AG04450 (cell line): ENCODE measurements around the gene TGFBR3L. TPM values are rescaled to one million over a fixed set of nuclear protein-coding genes. Genes with fewer than 3 reads are reported as not detected.
A peak's percentile ranks its signal among the peaks of the same experiment; 100 is the strongest.
"Not testable (repeated sequence)": the region's sequence is repeated elsewhere in the genome, so short reads cannot be mapped to it uniquely, and the experiment has no call there.

ENCODE experiments used
- CTCF ChIA-PET: fragments of 300-600, 350-600 bp; formaldehyde crosslinking; extraction: SDS; loops from one replicate; lab custom pipeline; 2022; ENCODE audit warnings: antibody characterized with exemption, inconsistent platforms; lab: Charles Lee
- POLR2A ChIA-PET: fragments of 350-600 bp; formaldehyde crosslinking; extraction: SDS; loops from one replicate; lab custom pipeline; 2021; ENCODE audit warnings: antibody characterized with exemption, inconsistent platforms; lab: Yijun Ruan, JAX
- DNase-seq: peaks from one replicate; pipeline ENCODE4 v3.0.0-alpha.2; 2011; ENCODE audit warnings: low read depth, low spot score
- H3K27ac ChIP-seq: one replicate; pipeline ENCODE4 v1.5.1; 2012; ENCODE audit warnings: low read depth, low read length, control low read depth
- H3K27me3 ChIP-seq: one replicate; pipeline ENCODE4 v1.6.0; 2012; ENCODE audit warnings: low read length; ENCODE audit not compliant: control insufficient read depth, insufficient read depth
- H3K4me3 ChIP-seq: 2 replicates; pipeline ENCODE4 v1.5.1; 2011; ENCODE audit warnings: mild to moderate bottlenecking, low read depth, low read length, control low read depth
- H3K9me3 ChIP-seq: 2 replicates; pipeline ENCODE4 v1.5.1; 2012; ENCODE audit warnings: low read length; ENCODE audit not compliant: control insufficient read depth, insufficient read depth
- polyA plus RNA-seq: library from polyadenylated mRNA; depleted of rRNA; stranded (reverse); fragments of >200 nt; gene quantifications from 2 replicates; pipeline ENCODE4 v1.2.3, GENCODE V29; 2011
- TF ChIP-seq, protein P1 (sequence below): IDR thresholded peaks from 2 replicates; pipeline ENCODE4 v1.5.1; 2011; ENCODE audit warnings: low read depth, low read length, control low read depth, inconsistent platforms

Gene TGFBR3L
- polyA plus RNA-seq, 1 experiment = not detected

DNA sequence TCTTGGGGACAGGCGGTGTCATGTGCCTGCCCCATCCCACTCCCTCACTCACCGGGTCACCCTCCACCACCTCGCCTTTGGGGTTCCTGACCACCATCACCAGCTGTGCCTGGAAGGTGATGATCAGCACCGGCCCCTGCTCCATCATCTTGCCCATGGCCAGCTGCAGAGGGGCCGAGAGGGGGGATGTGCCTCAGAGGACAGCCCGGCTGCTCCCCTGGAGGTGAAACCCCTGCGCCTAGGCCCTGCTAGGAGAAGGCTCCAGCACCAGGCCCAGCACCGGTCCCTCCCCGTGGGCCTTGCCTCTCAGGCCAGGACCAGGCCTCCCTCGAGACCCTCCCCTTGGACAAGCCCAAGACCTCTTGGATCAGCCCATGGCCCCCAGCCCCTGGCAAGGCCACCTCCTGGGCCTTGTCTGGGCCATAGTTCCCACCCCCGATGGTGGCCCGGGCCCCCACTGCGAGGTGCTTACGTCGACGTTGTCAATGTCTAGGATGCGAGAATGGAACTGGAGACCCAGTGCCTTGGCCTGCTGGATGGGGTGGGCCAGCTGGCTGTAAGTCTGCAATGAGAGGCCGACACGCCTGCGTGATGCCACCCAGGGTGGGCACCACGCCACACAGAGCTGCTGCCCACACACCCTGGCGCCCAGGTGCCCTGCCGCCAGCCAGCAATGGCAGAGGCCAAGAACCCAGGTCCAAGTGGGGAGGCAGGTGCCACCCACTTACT is 13.1 kb downstream of the TGFBR3L start:
- no peak for DNase-seq
- CTCF ChIA-PET = interaction anchor here (1.4 to 3.5 kb wide), 4 partner anchors 10 to 75 kb away, joined by 3 to 35 read pairs (median 6); partner anchors contain the start of gene TIMM44
- Histone ChIP-seq H3K27ac (peak overlapping the region; percentile 99), H3K27me3 (no peaks in the 10 kb centered on the region), H3K9me3 (no peaks in the 10 kb centered on the region), H3K4me3 (no peak overlapping the region)
- POLR2A ChIA-PET = interaction anchor here (0.6 to 1.8 kb wide), 2 partner anchors 10 to 17 kb away, joined by 3 to 4 read pairs; no protein-coding TSS in a partner anchor
- TF ChIP-seq, protein P1, sequence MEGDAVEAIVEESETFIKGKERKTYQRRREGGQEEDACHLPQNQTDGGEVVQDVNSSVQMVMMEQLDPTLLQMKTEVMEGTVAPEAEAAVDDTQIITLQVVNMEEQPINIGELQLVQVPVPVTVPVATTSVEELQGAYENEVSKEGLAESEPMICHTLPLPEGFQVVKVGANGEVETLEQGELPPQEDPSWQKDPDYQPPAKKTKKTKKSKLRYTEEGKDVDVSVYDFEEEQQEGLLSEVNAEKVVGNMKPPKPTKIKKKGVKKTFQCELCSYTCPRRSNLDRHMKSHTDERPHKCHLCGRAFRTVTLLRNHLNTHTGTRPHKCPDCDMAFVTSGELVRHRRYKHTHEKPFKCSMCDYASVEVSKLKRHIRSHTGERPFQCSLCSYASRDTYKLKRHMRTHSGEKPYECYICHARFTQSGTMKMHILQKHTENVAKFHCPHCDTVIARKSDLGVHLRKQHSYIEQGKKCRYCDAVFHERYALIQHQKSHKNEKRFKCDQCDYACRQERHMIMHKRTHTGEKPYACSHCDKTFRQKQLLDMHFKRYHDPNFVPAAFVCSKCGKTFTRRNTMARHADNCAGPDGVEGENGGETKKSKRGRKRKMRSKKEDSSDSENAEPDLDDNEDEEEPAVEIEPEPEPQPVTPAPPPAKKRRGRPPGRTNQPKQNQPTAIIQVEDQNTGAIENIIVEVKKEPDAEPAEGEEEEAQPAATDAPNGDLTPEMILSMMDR = no peak

DNA sequence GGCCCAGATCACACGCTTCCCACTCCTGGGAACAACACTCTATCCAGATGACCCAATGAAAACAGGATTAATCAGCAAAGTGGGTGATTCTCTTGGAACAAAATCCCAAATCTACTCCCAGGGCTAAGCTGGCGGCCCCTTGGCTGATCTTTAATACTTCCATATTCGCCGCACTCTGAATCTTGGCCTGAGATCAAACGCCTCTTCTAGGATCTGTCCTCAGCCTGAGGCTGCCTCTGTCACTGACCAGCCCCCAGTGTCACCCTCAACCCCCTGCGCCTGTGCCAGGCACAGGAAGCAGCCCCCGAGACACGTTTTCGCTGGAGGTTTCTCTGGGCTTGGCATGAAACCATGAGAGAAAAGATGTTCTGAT is 13.7 kb downstream of the TGFBR3L start:
- Histone ChIP-seq H3K9me3 (no peaks in the 10 kb centered on the region), H3K4me3 (peak overlapping the region; percentile 10; the same call in 1 of the 2 replicates), H3K27ac (peak overlapping the region; percentile 99), H3K27me3 (no peaks in the 10 kb centered on the region)
- no peak for DNase-seq
- ChIA-PET CTCF (interaction anchor here (0.6 to 3.5 kb wide), 5 partner anchors 10 to 76 kb away, joined by 3 to 35 read pairs (median 7); partner anchors contain the start of gene TIMM44), POLR2A (interaction anchor here (1.0 to 1.8 kb wide), 4 partner anchors 11 to 829 kb away, joined by 4 to 22 read pairs (median 4); partner anchors contain the start of genes MAP2K7 and TIMM44)
- TF ChIP-seq, protein P1 = no peak

DNA sequence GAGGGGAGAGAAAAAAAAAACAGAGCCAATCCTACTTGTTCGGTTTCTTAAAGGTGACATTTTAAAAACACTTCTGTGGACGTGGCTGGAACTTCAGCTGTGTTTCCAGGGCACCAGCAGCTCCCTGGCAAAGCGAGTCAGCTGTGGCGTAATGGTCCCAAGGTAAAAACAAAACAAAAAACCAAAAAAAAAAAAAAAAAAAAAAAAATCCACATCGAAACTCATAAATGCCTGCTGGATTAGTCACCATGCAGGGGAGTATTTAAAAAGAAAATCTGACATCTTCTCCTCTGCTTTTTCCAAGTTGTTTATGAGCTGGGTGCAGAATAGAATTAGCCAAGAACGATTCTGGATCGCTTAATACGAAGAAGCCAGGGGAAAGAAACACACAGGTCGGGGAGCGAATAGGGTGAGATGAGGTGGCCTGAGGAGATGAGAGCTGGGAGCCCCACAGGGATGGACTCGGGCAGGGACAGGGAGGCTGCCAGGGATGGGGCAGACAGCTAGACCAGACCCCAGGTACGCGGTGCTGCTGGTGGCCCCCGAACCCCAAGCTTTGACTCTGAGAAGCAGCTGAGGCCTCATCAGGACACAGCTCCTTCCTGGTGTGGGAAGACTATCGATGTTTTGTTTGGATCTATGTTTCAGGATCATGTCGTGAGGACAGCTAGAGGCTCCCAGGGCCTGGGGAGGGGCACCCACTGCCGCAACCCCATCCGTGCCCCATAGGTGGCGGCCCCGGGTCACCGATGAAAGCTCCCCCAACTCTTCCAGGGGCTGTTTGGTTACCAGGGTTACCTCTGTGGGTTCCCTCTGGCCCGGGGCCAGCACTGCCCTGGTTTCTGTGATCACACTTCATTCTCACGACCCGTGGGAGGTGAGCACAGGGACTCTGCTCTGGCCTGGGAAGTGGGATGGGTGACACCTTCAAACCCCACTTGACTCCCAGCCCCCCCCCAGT is 14.4 kb downstream of the TGFBR3L start:
- CTCF ChIA-PET = interaction anchor here (0.6 to 3.5 kb wide), 12 partner anchors 9 to 1697 kb away, joined by 3 to 35 read pairs (median 6); partner anchors contain the start of genes SNAPC2 and TIMM44
- peak; percentile 78 for DNase-seq
- no peaks in the 10 kb centered on the region for H3K27me3 ChIP-seq
- H3K9me3 ChIP-seq = no peaks in the 10 kb centered on the region; the same call in 1 of the 2 replicates
- POLR2A ChIA-PET = interaction anchor here (0.6 to 1.8 kb wide), 7 partner anchors 9 to 830 kb away, joined by 3 to 22 read pairs (median 4); partner anchors contain the start of genes MAP2K7 and TIMM44
- TF ChIP-seq, protein P1 = peak; percentile 47
- H3K4me3 ChIP-seq = peak overlapping the region; percentile 29
- H3K27ac ChIP-seq = peak overlapping the region; percentile 99

DNA sequence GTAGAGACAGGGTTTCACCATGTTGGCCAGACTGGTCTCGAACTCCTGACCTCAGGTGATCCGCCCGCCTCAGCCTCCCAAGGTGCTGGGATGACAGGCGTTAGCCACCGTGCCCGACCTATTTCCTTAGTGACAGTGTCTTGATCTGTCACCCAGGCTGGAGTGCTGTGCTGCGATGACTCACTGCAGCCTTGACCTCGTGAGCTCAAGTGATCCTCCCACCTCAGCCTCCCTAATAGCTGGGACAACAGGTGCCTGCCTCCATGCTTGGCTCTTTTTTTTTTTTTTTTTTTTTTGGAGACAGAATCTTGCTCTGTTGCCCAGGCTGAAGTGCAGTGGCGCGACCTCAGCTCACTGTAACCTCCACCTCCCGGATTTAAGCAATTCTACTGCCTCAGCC is 15.4 kb downstream of the TGFBR3L start:
- peak overlapping the region; percentile 21 for H3K27ac ChIP-seq

DNA sequence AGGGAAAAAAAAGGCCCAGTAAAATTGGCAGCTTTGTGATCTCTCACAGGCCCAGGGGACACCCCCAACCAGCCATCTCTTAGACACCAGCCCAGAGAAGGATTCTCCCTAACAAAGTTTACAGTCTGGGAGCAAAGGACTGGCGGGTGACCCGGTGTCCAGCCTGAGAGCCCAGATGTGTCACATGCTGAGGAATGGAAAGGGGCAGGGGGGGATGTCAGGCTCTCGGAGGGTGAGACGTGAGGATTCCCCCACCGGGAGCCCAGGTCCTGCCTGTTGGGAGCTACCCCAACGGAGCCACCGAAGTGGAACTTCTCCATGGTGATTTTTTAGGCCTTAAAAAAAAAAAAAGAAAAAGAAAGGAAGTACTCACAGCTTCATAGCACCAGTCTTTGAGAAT is 16.1 kb downstream of the TGFBR3L start:
- H3K27me3 ChIP-seq = no peaks in the 10 kb centered on the region
- no peaks in the 10 kb centered on the region; the same call in 1 of the 2 replicates for H3K9me3 ChIP-seq
- H3K27ac ChIP-seq = peak overlapping the region; percentile 52
- ChIA-PET POLR2A (interaction anchor here (0.6 to 2.0 kb wide), 3 partner anchors 10 to 78 kb away, joined by 3 to 6 read pairs (median 5); partner anchors contain the start of gene SNAPC2), CTCF (interaction anchor here (0.6 to 3.5 kb wide), 4 partner anchors 13 to 650 kb away, joined by 4 to 35 read pairs (median 10); partner anchors contain the start of gene TIMM44)
- TF ChIP-seq, protein P1 = no peak
- no peak overlapping the region for H3K4me3 ChIP-seq
- no peak for DNase-seq

More for the DNA sequence above, 15.4 kb downstream of the TGFBR3L start:
- H3K27me3 ChIP-seq, DNase-seq, H3K9me3 ChIP-seq, H3K4me3 ChIP-seq: not testable (repeated sequence)
- ChIA-PET CTCF (interaction anchor here (0.7 to 3.5 kb wide), 4 partner anchors 14 to 324 kb away, joined by 4 to 35 read pairs (median 10); partner anchors contain the start of gene TIMM44), POLR2A (interaction anchor here (0.7 kb wide), 1 partner anchor 15 kb away, joined by 6 read pairs; no protein-coding TSS in a partner anchor)
